CD14-positive monocyte (primary cell): ENCODE data around the gene SCN2A. TPM values are rescaled to one million over a fixed set of nuclear protein-coding genes. Genes with fewer than 3 reads are reported as not detected.

Experiments used
- DNase-seq, 3 donors: peaks; one replicate each; pipeline ENCODE4 v3.0.0-alpha.2; 2011 to 2022
- H2AFZ ChIP-seq: 2 replicates; pipeline ENCODE4 v1.6.0; 2012; ENCODE audit warnings: mild to moderate bottlenecking, low read depth, low read length, inconsistent platforms; ENCODE audit not compliant: insufficient read depth, poor library complexity, severe bottlenecking
- H3K27ac ChIP-seq, 2 donors: 1 replicate in 1 of 2; 2 replicates in 1 of 2; pipeline ENCODE4 v1.5.1; 2012 to 2013; ENCODE audit warnings: low read length in 2 of 2, control low read depth in 1 of 2, inconsistent platforms in 1 of 2, low read depth in 1 of 2, mild to moderate bottlenecking in 1 of 2
- H3K27me3 ChIP-seq, 2 donors: one replicate each; pipeline versions ENCODE4 v1.6.0 to v1.6.1; 2011 to 2013; ENCODE audit warnings: low read length in 2 of 2; ENCODE audit not compliant: control insufficient read depth in 2 of 2, insufficient read depth in 2 of 2
- H3K36me3 ChIP-seq, 2 donors: replicated peaks in 1 of 2; 1 replicate in 1 of 2; 2 replicates in 1 of 2; pipeline versions ENCODE4 v1.5.1 to v1.6.1; 2012 to 2013; ENCODE audit warnings: low read length in 2 of 2, control low read depth in 1 of 2, inconsistent platforms in 1 of 2, mild to moderate bottlenecking in 1 of 2; ENCODE audit not compliant: insufficient read depth in 2 of 2, control insufficient read depth in 1 of 2
- H3K4me1 ChIP-seq, 2 donors: 1 replicate in 1 of 2; 2 replicates in 1 of 2; pipeline versions ENCODE4 v1.5.1 to v1.6.1; 2012 to 2013; ENCODE audit warnings: low read length in 2 of 2, control low read depth in 1 of 2, inconsistent platforms in 1 of 2, mild to moderate bottlenecking in 1 of 2, moderate library complexity in 1 of 2; ENCODE audit not compliant: insufficient read depth in 2 of 2, control insufficient read depth in 1 of 2
- H3K4me2 ChIP-seq: replicated peaks from 2 replicates; pipeline ENCODE3; 2012; ENCODE audit warnings: low read length, moderate library complexity, mild to moderate bottlenecking; ENCODE audit not compliant: poor library complexity, severe bottlenecking; ENCODE audit errors: extremely low read depth
- H3K4me3 ChIP-seq, 3 experiments: fragments of 200-600 bp in 1 of 3; sonication (generic) in 1 of 3; replicated peaks in 1 of 3; 1 replicate in 2 of 3; 2 replicates in 1 of 3; pipeline ENCODE4 v1.5.1; 2011 to 2013; ENCODE audit warnings: low read length in 3 of 3, mild to moderate bottlenecking in 3 of 3, control low read depth in 2 of 3, low read depth in 2 of 3, inconsistent platforms in 1 of 3, moderate library complexity in 1 of 3
- H3K79me2 ChIP-seq: 2 replicates; pipeline ENCODE4 v1.6.0; 2012; ENCODE audit warnings: mild to moderate bottlenecking, control low read depth, inconsistent platforms, low read length, moderate library complexity; ENCODE audit not compliant: insufficient read depth
- H3K9ac ChIP-seq: 2 replicates; pipeline ENCODE4 v1.6.0; 2017; ENCODE audit warnings: low read length, mild to moderate bottlenecking; ENCODE audit not compliant: insufficient read depth, poor library complexity, severe bottlenecking
- H3K9me3 ChIP-seq, 2 donors: replicated peaks in 1 of 2; 1 replicate in 1 of 2; 2 replicates in 1 of 2; pipeline versions ENCODE4 v1.5.1 to v1.6.1; 2012 to 2013; ENCODE audit warnings: low read length in 2 of 2, control low read depth in 1 of 2; ENCODE audit not compliant: control insufficient read depth in 1 of 2, insufficient read depth in 1 of 2
- H4K20me1 ChIP-seq: 2 replicates; pipeline ENCODE4 v1.6.0; 2012; ENCODE audit warnings: mild to moderate bottlenecking, low read length, control low read depth, moderate library complexity; ENCODE audit not compliant: insufficient read depth
- H3K27ac Mint-ChIP-seq, 7 donors: one replicate each; pipeline ENCODE4 v1.8.0; 2020; ENCODE audit warnings: mild to moderate bottlenecking in 7 of 7, mixed read lengths in 7 of 7, moderate library complexity in 6 of 7, inconsistent platforms in 2 of 7
- H3K27me3 Mint-ChIP-seq, 3 donors: one replicate each; pipeline ENCODE4 v1.8.0; 2021 to 2022; ENCODE audit warnings: low read depth in 3 of 3, mild to moderate bottlenecking in 3 of 3, mixed read lengths in 3 of 3, moderate library complexity in 3 of 3, inconsistent platforms in 1 of 3
- H3K36me3 Mint-ChIP-seq, 2 donors: one replicate each; pipeline ENCODE4 v1.8.0; 2020; ENCODE audit warnings: mixed read lengths in 2 of 2, inconsistent platforms in 1 of 2, mild to moderate bottlenecking in 1 of 2
- H3K4me1 Mint-ChIP-seq: one replicate; pipeline ENCODE4 v1.8.0; 2020; ENCODE audit warnings: mild to moderate bottlenecking, mixed read lengths
- H3K4me3 Mint-ChIP-seq, 2 donors: one replicate each; pipeline ENCODE4 v1.8.0; 2020; ENCODE audit warnings: mild to moderate bottlenecking in 2 of 2, mixed read lengths in 2 of 2, moderate library complexity in 1 of 2
- H3K9me3 Mint-ChIP-seq, 7 donors: one replicate each; pipeline ENCODE4 v1.8.0; 2020 to 2022; ENCODE audit warnings: mixed read lengths in 7 of 7, mild to moderate bottlenecking in 6 of 7, moderate library complexity in 6 of 7, inconsistent platforms in 2 of 7
- WGBS: methylation state at CpG from one replicate; pipeline ENCODE4 v1.1.5; 2013; ENCODE audit warnings: missing lambda C conversion rate; ENCODE audit not compliant: insufficient coverage; 5-methylcytosine and 5-hydroxymethylcytosine counted together
- intact Hi-C, 2 donors: fragments of 100-400 bp; cut with micrococcal nuclease; formaldehyde crosslinking; loops; one replicate each; pipeline versions ENCODE4 v1.15.0 to v1.15.1; 2023
- polyA plus RNA-seq, 3 donors: library from polyadenylated mRNA; depleted of rRNA in 1 of 3; unstranded in 2 of 3; stranded (reverse) in 1 of 3; fragments of 300-500 nt in 2 of 3; fragments of >200 nt in 1 of 3; fragmentation: Illumina TruSeq in 2 of 3; gene quantifications; 1 replicate in 2 of 3; 2 replicates in 1 of 3; pipeline ENCODE4 v1.2.3, GENCODE V29; 2012 to 2021
- TF ChIP-seq, protein P1 (sequence below): fragments of 200-600 bp; IDR thresholded peaks from one replicate; pipeline ENCODE4 v1.8.0; 2022; ENCODE audit warnings: antibody characterized with exemption, mild to moderate bottlenecking

SCN2A gene
- polyA plus RNA-seq, 3 donors = not detected

DNA sequence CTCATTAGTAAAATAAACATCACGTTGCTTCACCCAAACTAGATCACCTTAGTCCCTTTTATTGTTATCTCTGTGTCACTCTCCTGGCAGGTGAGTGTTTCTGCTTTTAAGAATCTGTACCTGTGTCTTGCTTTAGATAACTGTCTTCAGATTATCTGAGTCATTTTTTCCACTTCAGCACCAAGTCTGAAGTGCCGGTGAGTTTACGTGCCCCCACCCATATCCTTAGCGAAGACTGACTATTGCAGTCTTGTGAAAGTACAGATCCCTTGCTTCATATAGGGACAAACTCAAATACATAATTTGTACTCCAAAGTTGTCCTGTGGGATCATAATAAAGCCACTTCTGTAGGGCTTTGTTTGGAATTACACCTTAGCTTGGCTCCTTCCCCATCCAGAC lies 41.1 kb downstream of the SCN2A start:
- intact Hi-C loops = no loop called here
- no peak overlapping the region for H2AFZ ChIP-seq
- TF ChIP-seq, protein P1, sequence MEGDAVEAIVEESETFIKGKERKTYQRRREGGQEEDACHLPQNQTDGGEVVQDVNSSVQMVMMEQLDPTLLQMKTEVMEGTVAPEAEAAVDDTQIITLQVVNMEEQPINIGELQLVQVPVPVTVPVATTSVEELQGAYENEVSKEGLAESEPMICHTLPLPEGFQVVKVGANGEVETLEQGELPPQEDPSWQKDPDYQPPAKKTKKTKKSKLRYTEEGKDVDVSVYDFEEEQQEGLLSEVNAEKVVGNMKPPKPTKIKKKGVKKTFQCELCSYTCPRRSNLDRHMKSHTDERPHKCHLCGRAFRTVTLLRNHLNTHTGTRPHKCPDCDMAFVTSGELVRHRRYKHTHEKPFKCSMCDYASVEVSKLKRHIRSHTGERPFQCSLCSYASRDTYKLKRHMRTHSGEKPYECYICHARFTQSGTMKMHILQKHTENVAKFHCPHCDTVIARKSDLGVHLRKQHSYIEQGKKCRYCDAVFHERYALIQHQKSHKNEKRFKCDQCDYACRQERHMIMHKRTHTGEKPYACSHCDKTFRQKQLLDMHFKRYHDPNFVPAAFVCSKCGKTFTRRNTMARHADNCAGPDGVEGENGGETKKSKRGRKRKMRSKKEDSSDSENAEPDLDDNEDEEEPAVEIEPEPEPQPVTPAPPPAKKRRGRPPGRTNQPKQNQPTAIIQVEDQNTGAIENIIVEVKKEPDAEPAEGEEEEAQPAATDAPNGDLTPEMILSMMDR = no peak
- H3K27ac ChIP-seq = no peak overlapping the region
- no peak overlapping the region for H3K9ac ChIP-seq
- Mint-ChIP-seq H3K36me3 (no peaks in the 10 kb centered on the region), H3K9me3 (peaks cover 0 to 8% (median 3%) of the 10 kb centered on the region in 7 donors), H3K4me1 (peaks cover 6% of the 10 kb centered on the region), H3K27me3 (peaks cover 0 to 1% (median 0%) of the 10 kb centered on the region in 3 donors), H3K4me3 (no peak overlapping the region), H3K27ac (no peak overlapping the region)
- no peak overlapping the region for H3K4me2 ChIP-seq
- no peaks in the 10 kb centered on the region for H3K4me1 ChIP-seq
- H3K4me3 ChIP-seq = no peak overlapping the region
- H3K36me3 ChIP-seq = no peaks in the 10 kb centered on the region
- H3K79me2 ChIP-seq = no peaks in the 10 kb centered on the region
- no peaks in the 10 kb centered on the region for H3K27me3 ChIP-seq
- H3K9me3 ChIP-seq = peaks cover 0 to 3% of the 10 kb centered on the region in 2 donors
- DNase-seq = no peak
- 94% methylated on average over 3 of the region's 4 CpGs for WGBS
- no peaks in the 10 kb centered on the region for H4K20me1 ChIP-seq

DNA sequence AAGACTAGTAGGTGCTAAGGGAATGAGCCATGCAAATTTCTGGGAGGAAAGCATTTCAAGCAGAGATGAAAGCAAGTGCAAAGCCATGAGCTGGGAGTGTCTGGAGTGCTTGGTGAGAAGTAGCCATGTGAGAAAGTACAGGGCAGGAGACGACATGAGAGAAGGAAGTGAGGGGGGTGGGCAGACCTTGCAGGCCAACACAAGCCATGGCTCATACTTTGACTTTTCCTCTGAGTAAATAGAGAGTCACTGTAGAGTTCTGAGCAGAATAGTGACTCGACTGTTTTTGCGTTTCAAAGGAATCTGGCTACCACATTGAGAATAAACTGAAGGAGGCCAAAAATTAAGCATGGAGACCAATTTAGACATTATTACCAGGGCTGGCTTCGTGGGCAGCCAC lies 42.2 kb downstream of the SCN2A start:
- Histone ChIP-seq H3K27me3 (no peaks in the 10 kb centered on the region), H3K27ac (no peak overlapping the region), H3K4me2 (no peak overlapping the region), H4K20me1 (no peaks in the 10 kb centered on the region), H3K9ac (no peak overlapping the region), H2AFZ (no peak overlapping the region), H3K4me1 (no peaks in the 10 kb centered on the region), H3K9me3 (peaks cover 0 to 3% of the 10 kb centered on the region in 2 donors), H3K36me3 (no peaks in the 10 kb centered on the region), H3K79me2 (no peaks in the 10 kb centered on the region), H3K4me3 (no peak overlapping the region)
- TF ChIP-seq, protein P1 = no peak
- WGBS = 72% methylated on average over 3 of the region's 4 CpGs
- H3K9me3 Mint-ChIP-seq = peaks cover 0 to 8% (median 3%) of the 10 kb centered on the region in 7 donors
- H3K27me3 Mint-ChIP-seq = peaks cover 0 to 1% (median 0%) of the 10 kb centered on the region in 3 donors
- intact Hi-C loops = no loop called here
- peaks cover 6% of the 10 kb centered on the region for H3K4me1 Mint-ChIP-seq
- no peak for DNase-seq
- no peak overlapping the region for H3K4me3 Mint-ChIP-seq
- H3K36me3 Mint-ChIP-seq = no peaks in the 10 kb centered on the region
- H3K27ac Mint-ChIP-seq = peak overlapping the region in 1 of 7 donors; percentile 74
